Stimulated activated CD4-positive, alpha-beta T cell treated with anti-CD3 and anti-CD28 coated beads, TNF-alpha, amount 100 ng/mL, for 4 hours (primary cell): Measurements from ENCODE around the gene HIPK3.

ENCODE experiments used
- DNase-seq, 3 experiments: peaks; one replicate each; pipeline ENCODE4 v3.0.0-alpha.2; 2020; ENCODE audit warnings: low read depth in 3 of 3

Gene HIPK3

DNA sequence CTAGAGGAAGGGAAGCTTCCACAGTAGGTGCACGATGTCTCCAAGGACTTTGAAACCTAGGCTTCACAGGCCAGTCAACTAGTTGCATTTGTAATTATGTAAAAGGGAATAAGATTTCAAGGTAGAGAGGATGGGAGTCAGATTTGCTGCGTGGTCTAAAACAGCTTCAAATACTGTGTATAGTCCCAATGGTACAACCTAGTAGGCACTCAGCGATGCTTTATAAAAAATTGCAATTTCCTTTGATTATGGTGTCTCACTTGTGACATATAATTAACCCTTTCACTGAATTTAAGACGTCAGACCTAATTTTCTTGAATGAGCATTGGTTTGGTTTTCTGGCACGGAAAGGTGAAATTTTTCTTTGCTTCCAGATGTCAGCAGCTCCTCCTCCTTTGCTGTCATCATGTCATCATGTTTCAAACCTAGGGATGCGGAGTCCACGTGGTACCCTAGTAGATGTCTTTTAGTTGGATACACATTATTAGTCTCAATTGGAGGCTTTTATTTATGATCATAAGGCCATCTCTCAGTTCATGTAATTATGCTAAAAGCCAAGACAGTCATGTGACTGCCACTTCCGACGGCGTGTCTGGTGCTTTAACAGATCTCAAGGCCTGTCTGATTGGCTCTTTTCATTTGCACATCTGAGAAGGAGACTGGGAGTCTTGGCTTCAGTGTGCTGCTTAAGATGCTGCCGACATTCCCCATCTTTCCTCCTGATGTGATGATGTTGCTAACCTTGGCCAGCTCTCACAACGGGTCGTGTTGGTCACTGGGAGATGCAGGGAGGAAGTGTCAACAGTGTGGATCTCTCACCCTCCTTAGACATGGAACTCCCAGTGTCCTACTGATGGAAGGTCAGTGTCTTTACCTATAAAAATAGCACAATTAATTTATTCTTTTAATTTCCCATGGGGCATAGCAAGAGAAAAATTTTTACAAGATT is 134.0 kb downstream of the HIPK3 start:
- DNase-seq: no peak

DNA sequence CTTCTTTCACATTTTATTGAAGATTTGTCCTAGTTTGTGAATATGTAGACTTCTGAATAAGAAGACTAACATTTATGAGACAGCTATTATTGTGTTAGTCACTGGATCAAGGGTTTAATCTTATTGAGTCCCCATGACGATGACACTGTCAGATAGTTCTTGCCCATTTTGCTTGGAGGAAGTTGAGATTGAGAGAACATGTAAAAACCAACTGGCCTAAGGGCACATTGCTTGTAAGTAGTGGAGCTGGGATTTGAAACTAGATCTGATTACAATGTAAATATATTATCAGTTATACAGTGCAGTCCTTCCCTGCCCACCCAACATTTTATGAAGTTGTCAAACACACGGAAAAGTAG is 134.7 kb downstream of the HIPK3 start:
- no peak for DNase-seq

DNA sequence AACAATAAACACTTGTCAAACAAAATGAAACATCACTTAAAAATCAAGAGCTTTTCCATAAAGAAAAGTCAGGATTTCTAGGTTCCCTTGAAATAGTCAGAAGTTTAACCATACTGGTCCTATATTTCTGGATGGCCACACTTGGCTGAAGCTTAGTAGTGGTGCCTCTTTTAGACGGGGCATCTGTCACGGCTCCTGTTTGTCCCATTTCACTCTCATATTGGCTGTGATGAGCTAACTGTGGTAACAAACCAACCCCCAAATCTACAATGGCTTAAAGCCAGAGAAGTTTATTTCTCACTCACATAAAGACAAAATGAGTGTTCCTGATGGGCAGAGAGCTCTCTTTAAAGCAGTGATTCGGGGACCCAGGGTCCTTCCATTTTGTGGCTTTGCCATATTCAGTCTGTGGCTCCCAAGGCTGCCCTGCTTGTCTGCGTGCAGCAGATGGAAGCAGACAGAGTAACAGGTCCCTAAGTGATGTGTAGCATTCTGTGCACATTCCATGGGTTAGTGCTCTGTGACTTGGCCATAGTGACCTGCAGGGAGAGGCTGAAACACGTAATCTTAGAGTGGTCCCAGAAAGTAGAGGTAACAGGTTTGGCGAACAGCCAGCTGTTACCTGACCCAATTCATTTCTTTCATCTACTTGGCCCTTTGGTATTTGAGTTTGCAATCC is 137.4 kb downstream of the HIPK3 start:
- no peak for DNase-seq

DNA sequence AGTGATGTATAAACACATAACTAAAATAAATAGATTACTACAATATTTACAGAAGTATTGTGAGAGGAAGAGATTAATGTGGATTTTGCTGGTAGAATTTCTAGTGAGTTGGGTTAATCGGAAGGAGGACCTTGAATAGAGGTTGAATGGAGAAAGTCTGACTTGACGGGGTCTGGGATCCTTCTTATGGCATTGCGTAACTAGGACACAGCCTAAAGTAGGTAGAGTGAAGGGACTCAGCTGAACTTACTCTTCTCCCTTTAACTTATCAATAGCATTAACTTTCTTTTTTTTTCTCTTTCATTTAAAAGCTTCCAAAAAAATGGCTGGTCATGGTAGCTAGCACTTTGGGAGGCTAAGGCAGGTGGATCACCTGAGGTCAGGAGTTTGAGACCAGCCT is 139.2 kb downstream of the HIPK3 start:
- DNase-seq: no peak

DNA sequence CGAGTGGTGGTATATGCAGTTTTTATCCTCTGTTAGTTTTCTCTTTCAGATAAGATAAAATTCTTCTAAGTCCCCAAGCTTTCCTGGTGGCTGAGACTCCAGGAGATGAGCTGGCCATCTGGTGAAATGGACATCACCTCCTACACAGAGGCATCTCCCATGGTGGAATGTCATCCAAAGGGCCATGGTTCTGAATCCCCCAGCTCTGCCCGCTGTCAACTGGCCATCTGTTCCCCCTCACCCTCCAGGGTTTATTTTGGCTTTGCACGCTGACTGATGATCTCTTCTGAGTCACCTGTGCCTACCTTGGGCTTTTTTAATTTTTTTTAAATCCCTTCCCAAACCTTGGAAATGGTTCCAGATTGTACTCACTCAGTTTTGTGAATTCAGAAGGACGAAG is 142.2 kb downstream of the HIPK3 start:
- DNase-seq: no peak

DNA sequence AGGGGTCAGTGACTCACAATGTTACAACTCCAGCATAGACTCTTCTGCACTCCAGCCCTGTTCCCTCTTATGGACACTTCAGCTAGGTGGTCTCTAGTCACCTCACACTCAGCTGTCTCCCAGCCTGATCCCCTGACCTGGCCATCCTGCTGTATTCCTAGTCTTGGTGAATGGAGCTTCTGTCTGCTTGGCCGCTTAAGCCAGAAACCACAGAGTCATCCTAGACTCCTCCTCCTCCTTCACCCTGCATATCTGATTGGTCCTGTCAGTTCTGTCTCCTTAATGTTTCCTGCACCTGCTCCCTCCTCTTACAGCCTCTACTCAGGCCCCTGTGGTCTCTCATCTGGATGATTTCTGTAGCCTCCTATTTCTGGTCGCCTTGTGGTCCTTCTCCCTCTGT is 144.9 kb downstream of the HIPK3 start:
- no peak for DNase-seq

DNA sequence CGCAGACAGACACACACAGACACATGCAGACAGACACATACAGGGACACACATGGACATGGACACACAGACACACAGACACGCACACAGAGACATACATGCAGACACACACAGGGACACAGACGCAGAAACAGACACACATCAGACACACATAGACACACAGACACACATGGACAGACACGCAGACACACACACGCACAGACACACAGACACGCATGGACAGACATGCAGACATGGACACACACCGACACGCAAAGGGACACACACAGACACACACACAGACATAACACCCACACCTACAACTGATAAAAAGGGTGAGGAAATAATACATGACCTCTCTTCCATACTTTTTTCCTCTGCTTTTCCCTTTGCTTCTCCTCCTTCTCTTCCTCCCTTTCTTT is 146.2 kb downstream of the HIPK3 start:
- DNase-seq: no peak

DNA sequence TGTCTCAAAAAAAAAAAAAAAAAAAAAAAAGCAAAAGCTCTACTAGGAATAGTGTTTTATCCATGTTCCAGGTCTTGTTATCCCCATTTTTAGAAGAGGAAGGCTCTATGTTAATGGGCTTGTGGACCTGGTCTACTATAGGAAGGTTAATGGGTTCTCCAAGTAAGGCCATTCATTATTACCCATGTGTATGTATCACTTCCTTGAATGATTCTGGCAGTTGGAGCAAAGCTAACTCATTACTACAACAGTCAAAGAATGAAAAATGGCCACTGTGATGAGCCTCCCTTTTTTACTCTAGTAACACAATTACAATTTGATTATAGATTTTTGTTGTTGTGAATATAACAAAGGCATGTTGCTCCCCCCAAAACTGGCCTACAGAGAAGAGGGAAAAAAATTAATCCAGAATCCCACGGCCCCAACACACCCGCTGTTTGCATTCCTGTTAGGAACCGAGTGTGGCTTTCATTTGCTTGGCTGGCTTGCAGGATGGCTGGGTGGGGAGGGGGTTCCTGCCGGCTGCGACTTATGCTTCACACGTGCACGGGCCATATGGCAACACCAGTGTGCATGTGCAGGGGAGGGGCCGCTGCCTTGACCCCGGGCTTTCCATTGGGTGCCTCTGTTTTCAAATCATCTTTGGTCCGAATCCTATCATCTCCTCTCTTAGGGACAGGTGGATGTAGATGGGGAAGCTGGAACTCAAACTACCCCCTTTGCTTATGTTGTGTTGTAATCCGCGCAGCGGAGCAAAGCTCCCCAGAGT is 148.8 kb downstream of the HIPK3 start:
- no peak for DNase-seq
